Measurements from ENCODE around the gene DDI1. TPM values are rescaled to one million over a fixed set of nuclear protein-coding genes. Genes with fewer than 3 reads are reported as not detected.

DDI1 gene
- total and polyA plus RNA-seq, 2 donors (not counting 1 experiment from before 2014, with no cell fraction given), result not detected

- H3K79me2 ChIP-seq (ENCODE audit: control insufficient read depth, insufficient read depth, low read length), result no peaks in the 10 kb centered on the region
- H3K9me3 ChIP-seq (ENCODE audit: control extremely low read depth in 1 of 3, control insufficient read depth in 2 of 3, insufficient read depth in 1 of 3, low read length in 2 of 3), result no peaks in the 10 kb centered on the region
- CTCF ChIA-PET, result no interaction called here
- no peak for TF ChIP-seq EZH2 (IDR thresholded peaks at IDR 0.05; ENCODE audit: borderline replicate concordance, insufficient read depth, low read depth, low read length, poor library complexity, severe bottlenecking)
- TF ChIP-seq CTCF (IDR thresholded peaks at IDR 0.05), result no peak
- H3K4me1 Mint-ChIP-seq, result peaks cover 3% of the 10 kb centered on the region
- no peak overlapping the region for H3K27ac ChIP-seq (ENCODE audit: low read length in 2 of 2)
- H3K4me2 ChIP-seq (replicated peaks; ENCODE audit: low read depth, low read length, poor library complexity, severe bottlenecking), result no peak overlapping the region
- no peak overlapping the region for H3K27ac Mint-ChIP-seq
- H3K4me3 ChIP-seq (ENCODE audit: control extremely low read depth in 1 of 5, extremely low read depth in 1 of 5, insufficient read depth in 1 of 5, low read depth in 2 of 5, low read length in 4 of 5), result no peak overlapping the region
- no peak overlapping the region for H2AFZ ChIP-seq (ENCODE audit: insufficient read depth, low read depth, low read length, poor library complexity, severe bottlenecking)
- no CpG with 5 or more reads among the region's 4 CpGs for WGBS (ENCODE audit: insufficient coverage)
- H3K27me3 Mint-ChIP-seq, result no peaks in the 10 kb centered on the region
- DNase-seq, result no peak
- no peaks in the 10 kb centered on the region for H3K36me3 ChIP-seq (replicated peaks in 1 of 2; ENCODE audit: control extremely low read depth in 1 of 2, control insufficient read depth in 1 of 2, extremely low read depth in 1 of 2, insufficient read depth in 2 of 2, low read length in 1 of 2)
- no peak for ATAC-seq (ENCODE audit: low read depth)
- H4K20me1 ChIP-seq (ENCODE audit: control insufficient read depth, insufficient read depth, low read length, poor library complexity, severe bottlenecking), result no peaks in the 10 kb centered on the region
- no peaks in the 10 kb centered on the region for H3K9me3 Mint-ChIP-seq (ENCODE audit: insufficient read depth)
- no peak overlapping the region for H3K4me3 Mint-ChIP-seq
- H3K4me1 ChIP-seq (ENCODE audit: control insufficient read depth in 2 of 2, insufficient read depth in 2 of 2, low read length in 2 of 2), result no peaks in the 10 kb centered on the region
- no peaks in the 10 kb centered on the region for H3K27me3 ChIP-seq (replicated peaks in 1 of 4; ENCODE audit: control extremely low read depth in 1 of 4, control insufficient read depth in 3 of 4, insufficient read depth in 4 of 4, low read length in 3 of 4)
- POLR2A ChIA-PET, result no interaction called here
- no peak overlapping the region for H3K9ac ChIP-seq (ENCODE audit: low read length)
- intact Hi-C loops (cut with micrococcal nuclease), result no loop called here
Measured at GRCh38 chr11:104058680-104059079, 22.2 kb downstream of the DDI1 start.

GRCh38 chr11:104060004-104060794, 23.8 kb downstream of the DDI1 start:
- H3K4me2 ChIP-seq (replicated peaks; ENCODE audit: low read depth, low read length, poor library complexity, severe bottlenecking), result no peak overlapping the region
- H3K9me3 ChIP-seq (ENCODE audit: control extremely low read depth in 1 of 3, control insufficient read depth in 2 of 3, insufficient read depth in 1 of 3, low read length in 2 of 3), result no peaks in the 10 kb centered on the region
- H3K4me3 ChIP-seq (ENCODE audit: control extremely low read depth in 1 of 5, extremely low read depth in 1 of 5, insufficient read depth in 1 of 5, low read depth in 2 of 5, low read length in 4 of 5), result no peak overlapping the region
- ATAC-seq (ENCODE audit: low read depth) (no peak), DNase-seq (no peak)
- POLR2A ChIA-PET, result no interaction called here
- no peak for TF ChIP-seq EZH2 (IDR thresholded peaks at IDR 0.05; ENCODE audit: borderline replicate concordance, insufficient read depth, low read depth, low read length, poor library complexity, severe bottlenecking)
- no peak for TF ChIP-seq CTCF (IDR thresholded peaks at IDR 0.05)
- H3K27me3 Mint-ChIP-seq, result no peaks in the 10 kb centered on the region
- H4K20me1 ChIP-seq (ENCODE audit: control insufficient read depth, insufficient read depth, low read length, poor library complexity, severe bottlenecking), result no peaks in the 10 kb centered on the region
- intact Hi-C loops (cut with micrococcal nuclease), result no loop called here
- H3K27ac ChIP-seq (ENCODE audit: low read length in 2 of 2), result no peak overlapping the region
- no peak overlapping the region for H2AFZ ChIP-seq (ENCODE audit: insufficient read depth, low read depth, low read length, poor library complexity, severe bottlenecking)
- H3K9me3 Mint-ChIP-seq (ENCODE audit: insufficient read depth), result no peaks in the 10 kb centered on the region
- H3K27me3 ChIP-seq (replicated peaks in 1 of 4; ENCODE audit: control extremely low read depth in 1 of 4, control insufficient read depth in 3 of 4, insufficient read depth in 4 of 4, low read length in 3 of 4), result no peaks in the 10 kb centered on the region
- no peak overlapping the region for H3K4me3 Mint-ChIP-seq
- no peaks in the 10 kb centered on the region for H3K36me3 ChIP-seq (replicated peaks in 1 of 2; ENCODE audit: control extremely low read depth in 1 of 2, control insufficient read depth in 1 of 2, extremely low read depth in 1 of 2, insufficient read depth in 2 of 2, low read length in 1 of 2)
- no CpG with 5 or more reads among the region's 3 CpGs for WGBS (ENCODE audit: insufficient coverage)
- CTCF ChIA-PET, result no interaction called here
- H3K79me2 ChIP-seq (ENCODE audit: control insufficient read depth, insufficient read depth, low read length), result no peaks in the 10 kb centered on the region
- H3K27ac Mint-ChIP-seq, result no peak overlapping the region
- peaks cover 5% of the 10 kb centered on the region for H3K4me1 Mint-ChIP-seq
- H3K4me1 ChIP-seq (ENCODE audit: control insufficient read depth in 2 of 2, insufficient read depth in 2 of 2, low read length in 2 of 2), result no peaks in the 10 kb centered on the region
- H3K9ac ChIP-seq (ENCODE audit: low read length), result no peak overlapping the region
